Stimulated activated CD8-positive, alpha-beta memory T cell treated with anti-CD3 and anti-CD28 coated beads, Interleukin-12 subunit alpha, Interleukin-12 subunit beta, amount 100 ng/mL, for 24 hours (primary cell): ENCODE data around the gene NTM.
"Not testable (repeated sequence)": the region's sequence is repeated elsewhere in the genome, so short reads cannot be mapped to it uniquely, and the experiment has no call there.

Source experiments
- DNase-seq: peaks from one replicate; pipeline ENCODE4 v3.0.0-alpha.2; 2020; ENCODE audit errors: extremely low read depth

NTM gene

DNA sequence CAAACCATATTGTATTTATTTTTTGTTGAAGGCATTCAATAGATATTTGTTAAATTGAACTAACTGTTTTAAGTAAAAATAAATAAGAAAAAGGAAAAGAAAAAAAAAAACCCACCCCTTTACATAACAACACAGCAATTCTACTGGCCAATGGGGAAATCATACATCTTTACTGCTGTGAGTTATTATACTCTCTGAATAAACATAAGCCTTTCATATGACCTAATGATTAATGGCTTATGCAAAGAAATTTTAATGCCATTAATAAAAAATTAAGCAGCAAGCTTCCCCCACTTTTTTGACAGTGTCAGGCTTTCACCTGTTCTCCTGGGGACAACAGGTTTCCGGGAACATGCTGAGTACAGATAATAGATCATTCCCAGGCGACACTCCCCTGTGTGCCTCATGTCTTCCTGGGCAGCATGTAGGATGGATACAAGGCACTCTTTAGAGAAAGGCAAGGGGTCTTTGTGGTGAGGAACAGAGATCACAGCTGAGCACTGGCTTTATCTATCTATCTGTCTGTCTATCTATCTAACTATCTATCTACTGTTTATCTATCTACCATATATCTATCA lies 676.0 kb downstream of the NTM start:
- DNase-seq = no peak

- DNase-seq = no peak
Observed at GRCh38 chr11:132047167-132047566, 676.8 kb downstream of the NTM start.

GRCh38 chr11:132048040-132048439 lies 677.6 kb downstream of the NTM start:
- DNase-seq = no peak

- no peak for DNase-seq
Observed at GRCh38 chr11:132049205-132049604, 678.8 kb downstream of the NTM start.

DNA sequence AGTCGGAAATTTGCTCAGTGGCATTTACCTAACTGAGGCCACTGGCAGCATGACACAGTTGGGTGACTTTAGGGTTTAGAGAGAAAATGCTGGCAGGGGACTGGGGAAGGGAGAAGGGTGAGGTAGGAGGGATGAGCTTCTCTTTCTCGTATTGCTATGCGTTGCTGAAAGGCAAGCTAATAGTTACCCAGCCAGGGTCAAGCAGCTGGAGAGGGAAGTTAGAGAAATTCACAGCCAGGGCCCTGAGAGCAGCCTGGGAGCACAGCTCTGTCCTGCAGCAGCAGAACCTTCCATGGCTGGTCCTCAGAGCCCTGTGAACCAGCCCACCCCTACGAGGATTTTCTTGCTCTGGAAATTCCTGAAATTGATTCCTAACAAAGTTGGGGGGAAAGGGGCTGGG lies 679.6 kb downstream of the NTM start:
- no peak for DNase-seq

DNA sequence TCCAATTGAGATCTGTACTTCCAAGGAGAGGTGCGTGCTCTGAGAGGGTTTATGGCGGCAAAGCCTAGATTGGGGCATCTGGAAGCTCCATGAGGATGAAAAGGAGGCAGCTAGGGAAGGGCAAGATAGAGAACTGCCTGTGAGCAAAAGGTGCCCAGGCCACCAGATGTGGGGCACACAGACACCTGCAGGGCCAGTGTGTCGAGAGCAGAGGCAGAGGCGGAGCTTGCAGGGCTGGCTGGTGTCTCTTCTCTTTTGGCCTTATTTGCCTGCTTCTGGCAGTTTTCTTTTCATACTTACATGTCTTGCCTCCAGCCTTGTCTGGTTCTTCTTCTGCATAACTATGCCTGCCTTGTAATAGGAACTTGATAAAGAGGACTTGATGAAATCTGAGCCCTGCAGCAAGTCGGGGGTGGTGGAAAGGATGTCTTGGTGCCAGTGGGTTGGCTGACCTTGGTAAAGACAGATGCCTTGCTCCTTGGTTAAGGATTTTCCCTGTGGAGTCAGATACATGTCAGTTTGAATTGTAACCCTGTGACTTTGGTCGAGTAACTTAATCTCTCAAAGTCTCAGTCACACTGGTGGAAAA lies 680.3 kb downstream of the NTM start:
- no peak for DNase-seq

- no peak for DNase-seq
Observed at GRCh38 chr11:132051704-132052103, 681.3 kb downstream of the NTM start.

DNA sequence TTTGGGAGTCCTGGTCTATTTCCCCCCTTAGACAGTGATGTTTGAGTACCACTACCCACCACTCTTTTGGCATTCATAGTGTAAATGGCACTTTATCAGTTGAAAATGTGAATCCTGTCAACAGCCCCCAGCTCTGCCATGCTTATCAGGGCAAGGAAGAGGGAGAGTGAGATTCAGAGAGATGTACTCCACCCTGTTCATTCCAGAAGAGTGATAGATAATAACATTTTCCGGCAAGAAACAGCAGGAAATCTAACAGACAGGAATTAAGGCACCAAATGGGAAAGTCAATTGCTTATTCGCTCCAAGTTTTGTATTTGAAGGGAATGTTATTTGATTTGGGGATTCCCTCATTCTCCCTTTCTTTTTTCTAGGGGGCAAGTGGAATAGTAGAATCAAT lies 681.9 kb downstream of the NTM start:
- no peak for DNase-seq

DNA sequence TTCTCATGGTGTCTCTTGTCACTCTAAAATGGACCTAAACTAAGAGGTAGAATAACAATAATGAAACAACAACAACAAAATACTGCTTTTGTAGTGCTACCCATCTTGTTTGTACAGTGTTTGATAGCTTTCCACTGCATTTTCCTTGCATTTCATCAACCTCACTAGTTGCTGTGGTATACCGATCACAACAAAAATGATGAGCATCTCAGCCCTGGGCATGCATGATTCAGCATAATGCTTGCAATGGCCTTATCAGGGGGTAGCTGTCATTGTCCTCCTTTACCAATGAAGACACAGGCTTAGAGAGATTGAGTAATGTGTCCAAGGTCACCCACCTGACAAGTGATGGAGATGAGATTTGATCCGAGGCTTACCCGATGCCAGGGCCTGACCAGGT lies 682.5 kb downstream of the NTM start:
- no peak for DNase-seq

DNA sequence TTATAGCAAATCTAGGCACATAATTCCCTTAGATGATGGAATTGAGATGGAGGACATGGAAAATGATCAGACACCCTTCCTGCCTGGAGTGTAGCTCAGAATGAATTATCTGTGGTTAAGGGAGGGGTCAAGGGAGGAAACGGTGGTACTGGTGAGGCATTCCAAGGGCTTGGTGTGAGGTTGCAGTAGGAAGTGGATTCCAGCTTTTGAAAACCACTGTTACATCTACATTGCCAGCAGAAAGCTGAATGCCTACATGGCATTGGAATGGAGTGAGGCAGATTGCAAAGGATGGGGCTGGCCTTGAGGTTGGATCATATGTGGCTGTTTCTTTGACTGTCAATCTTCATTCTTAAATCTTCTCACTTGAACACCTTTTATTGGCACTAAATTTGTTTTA lies 684.4 kb downstream of the NTM start:
- no peak for DNase-seq

DNA sequence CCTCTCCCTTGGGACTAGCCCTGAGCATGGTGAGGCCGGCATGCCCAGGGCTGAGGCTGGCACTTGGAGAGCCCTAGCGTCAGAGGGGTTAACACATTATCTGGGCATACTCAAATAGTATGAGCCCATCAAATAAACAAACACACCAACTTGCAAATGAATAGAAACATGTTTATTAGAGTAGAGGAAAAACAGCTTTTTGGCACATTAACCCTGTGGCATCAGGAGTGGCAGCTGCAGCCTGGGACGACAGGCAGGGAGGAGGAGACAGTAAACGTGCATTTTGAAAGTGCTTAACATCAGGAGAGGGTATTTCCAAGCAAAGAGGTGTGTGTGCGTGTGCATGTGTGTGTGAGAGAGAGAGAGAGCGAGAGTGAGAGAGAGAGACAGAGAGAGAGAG lies 684.9 kb downstream of the NTM start:
- no peak for DNase-seq

DNA sequence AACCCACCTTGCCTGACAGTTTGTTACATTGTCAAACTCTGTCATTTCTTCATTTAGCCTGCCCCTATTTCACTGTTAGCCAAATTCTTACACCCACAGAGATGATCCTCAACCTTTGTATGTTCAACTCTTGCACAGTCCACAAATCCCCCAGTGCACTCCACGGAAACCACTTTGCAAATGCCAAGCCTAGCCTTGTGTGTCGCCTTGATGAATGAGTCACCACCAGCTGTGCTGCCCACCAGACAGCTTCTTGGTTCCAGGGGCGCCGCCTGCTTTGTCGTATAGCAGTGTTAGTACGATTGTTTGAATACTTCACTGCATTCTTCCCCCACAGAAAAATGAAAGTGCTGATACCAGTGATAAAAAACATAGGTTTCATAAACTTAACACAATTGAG lies 686.3 kb downstream of the NTM start:
- no peak for DNase-seq

DNA sequence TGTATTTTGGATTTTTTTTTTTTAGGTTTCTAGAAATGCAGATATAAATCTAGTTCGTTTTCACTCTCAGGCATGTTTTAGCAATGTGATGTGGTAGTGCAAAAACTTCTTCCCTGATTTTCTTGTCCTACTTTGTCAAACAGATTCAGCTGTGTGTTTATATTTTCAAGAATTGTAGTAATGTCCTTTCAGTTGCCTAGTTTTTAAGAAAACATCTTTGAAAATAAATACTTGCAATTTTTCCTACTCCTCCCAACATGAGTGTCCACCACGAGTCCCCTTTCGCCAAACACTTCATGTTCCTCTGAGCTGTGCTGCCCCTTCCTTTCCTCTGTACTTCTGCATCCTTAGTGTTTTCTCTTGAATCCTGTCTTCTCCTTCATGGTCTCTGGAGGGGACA lies 686.9 kb downstream of the NTM start:
- no peak for DNase-seq

- DNase-seq = no peak
Observed at GRCh38 chr11:132058211-132058772, 687.9 kb downstream of the NTM start.

- DNase-seq = no peak
Observed at GRCh38 chr11:132060567-132060966, 690.2 kb downstream of the NTM start.

- DNase-seq = no peak
Observed at GRCh38 chr11:132062031-132062430, 691.6 kb downstream of the NTM start.

DNA sequence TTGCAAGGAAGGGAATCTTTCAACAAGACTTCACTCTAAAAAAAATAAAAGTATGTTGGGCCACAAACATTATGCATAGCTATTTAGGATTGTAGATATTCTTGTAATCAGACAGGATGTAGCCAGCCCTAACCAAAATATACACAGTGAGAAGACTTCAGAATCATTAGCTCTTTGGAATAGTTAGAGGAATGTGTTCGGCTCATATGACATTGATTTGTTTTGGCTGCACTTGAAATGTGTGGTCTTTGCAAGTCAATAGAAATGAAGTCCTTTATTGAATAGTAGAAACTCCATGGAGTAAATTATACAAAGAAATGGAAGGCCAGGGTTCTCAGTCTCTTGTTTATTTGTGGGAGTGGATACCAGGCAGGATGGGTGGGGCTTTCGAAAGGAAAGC lies 692.1 kb downstream of the NTM start:
- DNase-seq = no peak

GRCh38 chr11:132064987-132065620 lies 694.7 kb downstream of the NTM start:
- DNase-seq = no peak

- no peak for DNase-seq
Observed at GRCh38 chr11:132068556-132068955, 698.1 kb downstream of the NTM start.

GRCh38 chr11:132069593-132069992 lies 699.2 kb downstream of the NTM start:
- not testable (repeated sequence) for DNase-seq

- not testable (repeated sequence) for DNase-seq
Observed at GRCh38 chr11:132070907-132071306, 700.5 kb downstream of the NTM start.

GRCh38 chr11:132072044-132072857 lies 701.8 kb downstream of the NTM start:
- DNase-seq = no peak

GRCh38 chr11:132072858-132073211 lies 702.4 kb downstream of the NTM start:
- no peak for DNase-seq
